GM21786 (cell line): ENCODE data around the gene BLACAT1.
"Not testable (repeated sequence)": the region's sequence is repeated elsewhere in the genome, so short reads cannot be mapped to it uniquely, and the experiment has no call there.

ENCODE experiments used
- ATAC-seq: cut with Tn5 transposase; IDR thresholded peaks from one replicate; pipeline ENCODE4 v1.9.1; 2021; ENCODE audit not compliant: unreplicated experiment

BLACAT1 gene

DNA sequence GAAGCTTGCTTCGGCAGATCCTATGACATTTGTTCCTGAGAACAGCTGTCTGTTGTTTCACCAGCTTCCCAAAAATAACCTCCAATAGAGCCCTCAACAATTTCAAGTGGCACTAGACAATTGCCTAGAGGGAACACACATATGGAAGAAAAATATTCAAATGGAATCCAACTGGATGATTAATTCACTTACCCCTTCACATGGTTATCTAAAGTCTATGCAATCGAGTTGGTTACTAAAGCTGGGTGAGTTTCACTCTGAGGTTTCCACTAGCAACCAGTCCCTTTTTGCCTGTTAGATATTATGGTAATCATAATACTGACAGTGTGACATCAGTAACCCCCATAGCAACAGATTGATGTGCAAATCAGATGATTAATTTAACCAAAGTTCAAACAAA, 34.0 kb downstream of the BLACAT1 start, which contains the start of gene LEMD1:
TSS of gene LEMD1 (minus strand) at position 259 of the 400 bp plus-strand sequence. CDS start 1,520 bp downstream, outside the sequence.
- no peak for ATAC-seq

DNA sequence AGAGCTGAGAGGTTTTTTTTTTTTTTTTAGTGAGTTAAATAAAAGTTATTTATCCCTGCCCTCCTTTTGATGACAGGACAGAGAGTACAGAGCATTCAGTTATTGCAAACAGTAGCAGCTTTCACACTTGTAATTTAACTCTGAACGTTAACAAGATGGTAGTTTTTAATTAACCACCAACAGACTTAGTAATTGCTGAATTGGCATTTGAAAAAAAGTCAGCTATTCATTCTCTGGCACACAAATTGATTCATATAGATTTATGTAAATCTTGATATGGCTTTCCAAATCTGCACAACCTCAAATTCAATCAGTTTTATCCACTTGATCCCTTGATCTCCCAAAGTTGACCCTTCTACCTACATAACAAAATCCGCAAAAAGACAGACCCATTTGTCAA, 34.9 kb downstream of the BLACAT1 start:
- no peak for ATAC-seq

DNA sequence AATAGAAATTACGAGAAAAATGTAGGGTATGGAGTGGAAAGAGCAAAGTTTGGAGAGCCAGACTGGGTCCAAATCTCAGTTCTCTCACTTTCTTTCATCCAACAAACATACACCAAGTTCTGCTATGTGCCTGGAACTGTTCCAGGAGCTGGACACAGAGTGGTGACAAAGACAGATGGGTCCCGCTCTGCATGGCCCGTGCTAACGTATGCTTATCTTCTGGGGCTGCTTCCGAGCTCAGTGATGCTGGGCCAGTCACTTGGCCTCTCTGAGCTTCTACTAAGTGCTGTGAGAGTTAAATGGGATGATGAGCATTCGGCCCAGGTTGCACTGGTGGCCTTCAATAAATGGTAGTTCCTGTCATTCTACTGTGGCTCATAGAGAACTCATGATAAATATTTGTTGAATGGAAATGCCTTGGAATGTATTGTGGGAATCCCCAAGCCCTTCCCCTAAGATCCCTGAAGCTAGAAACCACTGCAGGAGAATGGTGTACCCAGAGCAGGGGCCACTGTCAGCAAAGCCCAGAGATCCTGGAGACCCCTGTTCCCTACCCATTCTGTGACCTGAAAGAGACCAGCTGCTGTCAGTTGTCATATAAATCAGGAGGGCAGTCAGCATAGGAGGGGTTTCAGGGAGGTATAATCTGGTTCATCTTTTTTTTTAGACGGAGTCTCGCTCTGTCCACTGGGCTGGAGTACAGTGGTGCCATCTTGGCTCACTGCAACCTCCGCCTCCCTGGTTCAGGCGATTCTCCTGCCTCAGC, 37.8 kb downstream of the BLACAT1 start:
- no peak for ATAC-seq

DNA sequence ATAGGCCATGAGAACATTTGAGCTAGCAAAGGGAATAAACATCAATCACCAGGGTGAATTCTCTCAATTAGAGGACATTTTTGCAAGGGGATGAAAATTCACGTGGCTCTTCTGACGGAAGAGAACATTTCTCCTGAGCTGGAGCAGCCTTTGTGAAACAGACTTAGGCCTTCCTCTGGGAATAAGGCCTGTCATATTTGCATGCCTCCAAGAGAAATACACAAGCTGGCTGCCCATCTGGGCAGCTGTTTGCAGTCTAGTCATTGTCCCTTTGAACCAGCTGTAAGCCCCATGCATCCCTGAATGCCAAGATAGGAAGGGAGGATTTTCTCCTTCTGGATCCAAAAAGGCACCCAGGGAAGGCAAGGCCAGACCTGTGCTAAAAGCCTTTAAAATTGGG, 39.5 kb downstream of the BLACAT1 start:
- no peak for ATAC-seq

DNA sequence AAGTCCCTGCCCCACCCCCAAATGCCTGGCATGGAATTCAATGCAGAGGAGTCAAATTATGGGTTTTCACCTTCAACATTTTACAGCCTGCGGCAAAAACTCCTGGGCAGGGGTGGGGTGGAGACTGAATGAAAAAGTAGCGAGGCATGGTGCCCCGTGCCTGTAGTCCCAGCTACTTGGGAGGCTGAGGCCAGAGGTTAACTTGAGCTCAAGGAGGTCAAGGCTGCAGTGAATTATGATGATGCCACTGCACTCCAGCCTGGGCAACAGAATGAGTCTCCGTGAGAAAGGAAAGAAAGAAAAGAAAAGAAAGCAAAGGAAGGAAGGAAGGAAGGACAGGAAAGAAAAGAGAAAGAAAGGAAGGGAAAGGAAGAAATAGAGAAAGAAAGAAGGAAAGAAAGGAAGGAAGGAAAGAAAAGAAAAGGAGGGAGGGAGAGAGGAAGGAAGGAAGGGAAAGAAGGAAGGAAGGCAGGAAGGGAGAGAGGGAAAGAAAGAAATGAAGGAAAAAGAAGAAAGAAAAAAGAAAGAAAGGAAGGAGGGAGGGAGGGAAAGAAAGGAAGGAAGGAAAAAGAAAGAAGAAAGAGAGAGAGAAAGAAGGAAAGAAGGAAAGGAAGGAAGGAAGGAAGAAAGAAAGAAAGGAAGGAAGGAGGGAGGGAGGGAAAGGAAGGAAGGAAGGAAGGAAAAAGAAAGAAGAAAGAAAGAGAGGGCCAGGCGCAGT, 45.1 kb downstream of the BLACAT1 start:
- ATAC-seq, result no peak

DNA sequence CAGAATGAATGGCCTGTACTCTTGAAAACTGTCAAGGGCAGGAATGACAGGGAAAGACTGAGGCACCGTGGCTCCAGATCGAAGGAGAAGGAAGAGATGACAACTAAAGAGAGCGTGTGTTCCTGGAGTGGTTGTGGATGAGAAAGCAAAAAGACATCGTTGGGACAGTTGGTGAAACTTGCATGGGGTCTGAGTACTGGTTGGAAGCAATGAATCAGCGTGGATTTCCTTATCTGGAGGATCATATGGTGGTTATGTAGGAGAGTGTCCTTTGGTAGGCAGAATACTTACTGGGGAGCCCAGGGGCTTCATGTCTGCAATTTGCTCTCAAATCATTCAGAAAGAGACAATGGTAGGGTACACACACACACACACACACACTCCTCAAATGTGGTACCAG, 47.9 kb downstream of the BLACAT1 start:
- ATAC-seq, result no peak

DNA sequence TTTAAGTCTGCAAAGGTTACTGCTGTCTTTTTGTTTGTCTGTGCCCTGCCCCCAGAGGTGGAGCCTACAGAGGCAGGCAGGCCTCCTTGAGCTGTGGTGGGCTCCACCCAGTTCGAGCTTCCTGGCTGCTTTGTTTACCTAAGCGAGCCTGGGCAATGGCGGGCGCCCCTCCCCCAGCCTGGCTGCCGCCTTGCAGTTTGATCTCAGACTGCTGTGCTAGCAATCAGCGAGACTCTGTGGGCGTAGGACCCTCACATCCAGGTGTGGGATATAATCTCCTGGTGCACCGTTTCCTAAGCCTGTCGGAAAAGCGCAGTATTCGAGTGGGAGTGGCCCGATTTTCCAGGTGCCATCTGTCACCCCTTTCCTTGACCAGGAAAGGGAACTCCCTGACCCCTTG, 49.6 kb downstream of the BLACAT1 start:
- ATAC-seq, result not testable (repeated sequence)
